KOPT-K1 (cell line): ENCODE data around the gene MAML2.

ENCODE experiments used
- H3K27ac ChIP-seq: fragments of 200-600 bp; sonication (generic); 2 replicates; pipeline ENCODE4 v1.5.1; 2016; ENCODE audit warnings: antibody characterized with exemption, mild to moderate bottlenecking, low read depth, low read length; ENCODE audit not compliant: poor library complexity, severe bottlenecking
- H3K36me3 ChIP-seq: fragments of 200-600 bp; sonication (generic); 2 replicates; pipeline ENCODE4 v1.5.1; 2017; ENCODE audit warnings: antibody characterized with exemption, mild to moderate bottlenecking, low read length, moderate library complexity; ENCODE audit not compliant: insufficient read depth
- H3K9me3 ChIP-seq: fragments of 200-600 bp; sonication (generic); 2 replicates; pipeline ENCODE4 v1.5.1; 2017; ENCODE audit warnings: antibody characterized with exemption, low read length, mild to moderate bottlenecking; ENCODE audit not compliant: insufficient read depth, poor library complexity, severe bottlenecking

The MAML2 gene

GRCh38 chr11:96057502-96057901 lies 285.5 kb downstream of the MAML2 start:
- Histone ChIP-seq H3K36me3 (no peaks in the 10 kb centered on the region), H3K27ac (no peak overlapping the region), H3K9me3 (no peaks in the 10 kb centered on the region)

- Histone ChIP-seq H3K9me3 (no peaks in the 10 kb centered on the region), H3K27ac (no peak overlapping the region), H3K36me3 (no peaks in the 10 kb centered on the region)
These were observed 286.4 kb downstream of the MAML2 start for GRCh38 chr11:96056576-96056975.

- Histone ChIP-seq H3K9me3 (no peaks in the 10 kb centered on the region), H3K27ac (no peak overlapping the region), H3K36me3 (no peaks in the 10 kb centered on the region)
These were observed 287.1 kb downstream of the MAML2 start for GRCh38 chr11:96055706-96056387.

DNA sequence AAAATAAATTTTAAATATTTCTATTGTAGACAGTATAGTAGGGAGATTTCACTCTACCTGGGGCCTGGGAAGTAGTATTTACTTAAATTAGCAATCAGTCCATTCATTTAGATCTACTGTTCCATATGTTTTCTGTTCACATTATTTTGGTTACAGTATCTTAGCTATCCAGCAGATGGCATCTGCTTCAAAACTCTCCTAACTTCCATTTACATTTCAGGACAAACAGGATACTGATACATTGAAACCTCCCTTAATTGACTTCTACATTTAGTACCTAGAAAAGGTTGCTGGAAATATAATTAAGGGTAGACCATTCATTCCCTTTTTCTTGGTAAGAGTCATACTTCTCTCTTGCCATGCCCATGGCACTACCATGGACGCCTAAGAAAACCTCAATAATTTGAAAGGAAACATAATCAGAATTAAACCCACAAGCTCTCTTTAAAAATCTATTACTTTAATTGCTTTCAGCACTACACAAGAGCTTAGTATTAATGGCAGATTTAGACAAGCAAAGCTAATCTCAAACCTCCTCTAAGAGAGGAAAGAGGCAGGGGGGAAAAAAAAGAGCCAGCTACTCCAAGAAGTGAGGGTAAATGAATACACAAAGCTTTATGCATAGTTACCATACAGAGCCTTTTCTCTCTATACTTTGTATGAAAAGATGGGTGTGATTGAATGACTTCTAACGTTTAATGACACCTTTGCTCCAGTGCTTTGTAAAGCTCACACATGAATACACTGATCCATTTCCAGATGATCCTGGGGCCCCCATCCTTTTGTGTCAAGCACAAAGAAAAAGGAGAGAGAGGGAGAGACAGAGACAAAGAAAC lies 287.9 kb downstream of the MAML2 start:
- Histone ChIP-seq H3K36me3 (no peaks in the 10 kb centered on the region), H3K27ac (no peak overlapping the region), H3K9me3 (no peaks in the 10 kb centered on the region)

GRCh38 chr11:96052921-96053651 lies 289.9 kb downstream of the MAML2 start:
- Histone ChIP-seq H3K9me3 (no peaks in the 10 kb centered on the region), H3K27ac (no peak overlapping the region), H3K36me3 (no peaks in the 10 kb centered on the region)

GRCh38 chr11:96051820-96052219 lies 291.2 kb downstream of the MAML2 start:
- Histone ChIP-seq H3K9me3 (no peaks in the 10 kb centered on the region), H3K36me3 (no peaks in the 10 kb centered on the region), H3K27ac (no peak overlapping the region)

- Histone ChIP-seq H3K36me3 (no peaks in the 10 kb centered on the region), H3K27ac (no peak overlapping the region), H3K9me3 (no peaks in the 10 kb centered on the region)
These were observed 292.4 kb downstream of the MAML2 start for GRCh38 chr11:96050435-96051182.

GRCh38 chr11:96049426-96049825 lies 293.6 kb downstream of the MAML2 start:
- no peak overlapping the region for H3K27ac ChIP-seq
- H3K36me3 ChIP-seq = no peaks in the 10 kb centered on the region
- no peaks in the 10 kb centered on the region for H3K9me3 ChIP-seq

GRCh38 chr11:96045622-96046456 lies 297.2 kb downstream of the MAML2 start:
- no peaks in the 10 kb centered on the region for H3K36me3 ChIP-seq
- H3K27ac ChIP-seq = no peak overlapping the region
- H3K9me3 ChIP-seq = no peaks in the 10 kb centered on the region

DNA sequence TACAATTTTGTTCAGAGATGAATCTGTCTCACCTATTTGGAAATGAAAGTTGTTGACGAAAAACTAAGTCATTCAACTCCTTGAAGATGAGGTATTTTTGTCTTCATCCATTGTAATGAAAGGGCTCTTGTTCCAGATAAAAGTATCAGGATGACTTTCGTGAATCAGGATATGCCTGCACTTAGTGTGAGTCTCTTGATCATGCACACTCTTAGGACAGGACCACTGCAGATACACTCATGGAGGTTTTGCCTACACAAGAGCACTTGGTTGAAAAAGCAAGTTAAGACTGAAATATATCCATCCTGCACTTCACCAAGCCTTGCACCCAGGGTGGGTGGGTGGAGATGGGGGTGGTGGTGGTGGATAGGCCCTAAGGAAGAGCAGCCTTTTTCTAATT lies 298.2 kb downstream of the MAML2 start:
- H3K9me3 ChIP-seq = no peaks in the 10 kb centered on the region
- H3K36me3 ChIP-seq = no peaks in the 10 kb centered on the region
- H3K27ac ChIP-seq = no peak overlapping the region

GRCh38 chr11:96044311-96044710 lies 298.7 kb downstream of the MAML2 start:
- Histone ChIP-seq H3K36me3 (no peaks in the 10 kb centered on the region), H3K9me3 (no peaks in the 10 kb centered on the region), H3K27ac (no peak overlapping the region)

GRCh38 chr11:96043291-96043690 lies 299.7 kb downstream of the MAML2 start:
- no peak overlapping the region for H3K27ac ChIP-seq
- H3K9me3 ChIP-seq = no peaks in the 10 kb centered on the region
- no peaks in the 10 kb centered on the region for H3K36me3 ChIP-seq

- H3K27ac ChIP-seq = no peak overlapping the region
- H3K9me3 ChIP-seq = no peaks in the 10 kb centered on the region
- H3K36me3 ChIP-seq = no peaks in the 10 kb centered on the region
These were observed 304.9 kb downstream of the MAML2 start for GRCh38 chr11:96038046-96038445.

GRCh38 chr11:96037405-96037949 lies 305.5 kb downstream of the MAML2 start:
- H3K9me3 ChIP-seq = no peaks in the 10 kb centered on the region
- no peak overlapping the region for H3K27ac ChIP-seq
- H3K36me3 ChIP-seq = no peaks in the 10 kb centered on the region
